ENCODE data around the gene PAK4. TPM values are rescaled to one million over a fixed set of nuclear protein-coding genes. Genes with fewer than 3 reads are reported as not detected.

Gene PAK4
- total and polyA plus RNA-seq, 2 of the 13 experiments (the other 11 are each of a cell fraction or from before 2014, with no cell fraction given): 9.5 to 17.8 TPM

GRCh38 chr19:39077323-39077722 is 48.3 kb upstream of the PAK4 start:
- ATAC-seq: no peak
- no peak for DNase-seq (ENCODE audit: low spot score)
- BruUV-seq (replicated peaks): no TSS peak
- H3K27ac ChIP-seq (ENCODE audit: extremely low read length, insufficient read depth, low read length): no peak overlapping the region
- no peaks in the 10 kb centered on the region for H3K27me3 ChIP-seq (ENCODE audit: control insufficient read depth in 1 of 2, insufficient read depth in 2 of 2, low read length in 2 of 2)
- H3K4me1 ChIP-seq (ENCODE audit: insufficient read depth, low read length): peaks cover 11% of the 10 kb centered on the region
- ChIA-PET POLR2A (no interaction called here), CTCF (ENCODE audit: low intra/inter-chr PET ratio, low total read pairs) (no interaction called here)
- H3K9me3 ChIP-seq (ENCODE audit: low read length): no peaks in the 10 kb centered on the region
- FAIRE-seq: no peak
- no peaks in the 10 kb centered on the region for H3K79me2 ChIP-seq (ENCODE audit: insufficient read depth, low read length)
- H4K20me1 ChIP-seq (ENCODE audit: insufficient read depth, low read length): no peaks in the 10 kb centered on the region
- intact Hi-C loops (cut with micrococcal nuclease; ENCODE audit: unreplicated experiment): no loop called here
- H2AFZ ChIP-seq (ENCODE audit: low read length): no peak overlapping the region
- H3K9ac ChIP-seq (ENCODE audit: insufficient read depth, low read depth, low read length): no peak overlapping the region
- peak; percentile 79 for TF ChIP-seq ZNF629 (CRISPR knock-in tag; conservative IDR thresholded peaks at IDR 0.05)
- no peak for TF ChIP-seq NR1H2 (CRISPR knock-in tag; IDR thresholded peaks at IDR 0.05; ENCODE audit: borderline replicate concordance, low read depth)
- TF ChIP-seq CHD4 (IDR thresholded peaks at IDR 0.05; ENCODE audit: borderline replicate concordance, low read length): peak; percentile 28; the same call in 1 of the 2 replicates
- WGBS (ENCODE audit: low lambda C conversion rate): 52% methylated on average over 10 of the region's 11 CpGs
- in situ Hi-C loops (cut with HindIII; ENCODE audit: extremely low pct_ligation_motif_present, low pct_unique_long_range_greater_than_20kb): no loop called here
- H3K4me2 ChIP-seq (ENCODE audit: low read depth, low read length): no peak overlapping the region
- no peak overlapping the region for H3K4me3 ChIP-seq (replicated peaks in 1 of 3; ENCODE audit: insufficient read depth in 1 of 3, low read depth in 2 of 3, low read length in 3 of 3)
- no peaks in the 10 kb centered on the region for H3K36me3 ChIP-seq (replicated peaks in 1 of 2; ENCODE audit: control insufficient read depth in 1 of 2, insufficient read depth in 2 of 2, low read length in 2 of 2)

DNA sequence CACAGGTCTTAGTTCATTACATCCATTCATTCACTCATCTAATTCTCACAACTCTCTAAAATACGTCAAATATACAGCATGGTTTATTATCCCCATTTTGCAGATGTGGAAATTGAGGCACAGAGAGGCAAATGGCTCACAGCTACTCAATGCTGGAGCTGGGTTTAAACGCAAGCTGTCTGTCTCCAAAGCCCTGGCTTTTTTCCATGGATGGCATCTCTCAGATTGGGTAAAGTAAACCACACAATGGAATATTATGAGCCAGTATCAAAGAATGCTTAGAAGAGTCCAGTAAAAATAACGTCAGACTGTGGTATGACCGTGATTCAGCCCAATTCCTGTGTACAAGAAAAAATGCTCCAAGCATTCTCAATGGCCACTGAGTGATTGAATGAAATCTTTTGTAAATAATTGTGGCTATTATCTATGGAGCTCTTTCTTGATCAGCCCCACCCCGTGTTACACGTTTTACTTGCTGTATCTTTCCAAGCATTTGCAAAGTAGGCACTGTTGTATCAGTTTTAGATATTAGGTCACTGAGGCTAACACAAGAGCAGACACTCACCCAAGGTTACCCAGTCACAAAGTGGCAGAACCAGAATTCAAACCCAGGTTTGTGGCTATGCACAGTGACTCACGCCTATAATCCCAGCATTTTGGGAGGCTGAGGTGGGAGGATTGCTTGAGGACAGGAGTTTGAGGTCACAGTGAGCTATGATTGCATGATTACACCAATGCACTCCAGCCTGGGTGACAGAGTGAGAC is 47.0 kb upstream of the PAK4 start:
- DNase-seq (ENCODE audit: low spot score) (peak; percentile 30), ATAC-seq (no peak), FAIRE-seq (no peak)
- Histone ChIP-seq H3K4me3 (replicated peaks in 1 of 3; ENCODE audit: insufficient read depth in 1 of 3, low read depth in 2 of 3, low read length in 3 of 3) (no peak overlapping the region), H2AFZ (ENCODE audit: low read length) (no peak overlapping the region), H3K4me1 (ENCODE audit: insufficient read depth, low read length) (peaks cover 7% of the 10 kb centered on the region), H3K4me2 (ENCODE audit: low read depth, low read length) (no peak overlapping the region), H4K20me1 (ENCODE audit: insufficient read depth, low read length) (no peaks in the 10 kb centered on the region), H3K9me3 (ENCODE audit: low read length) (no peaks in the 10 kb centered on the region), H3K27ac (ENCODE audit: extremely low read length, insufficient read depth, low read length) (no peak overlapping the region), H3K9ac (ENCODE audit: insufficient read depth, low read depth, low read length) (no peak overlapping the region), H3K36me3 (replicated peaks in 1 of 2; ENCODE audit: control insufficient read depth in 1 of 2, insufficient read depth in 2 of 2, low read length in 2 of 2) (no peaks in the 10 kb centered on the region), H3K27me3 (ENCODE audit: control insufficient read depth in 1 of 2, insufficient read depth in 2 of 2, low read length in 2 of 2) (peaks cover 0 to 11% of the 10 kb centered on the region in 2 experiments; a peak in 2 of 5 replicates), H3K79me2 (ENCODE audit: insufficient read depth, low read length) (no peaks in the 10 kb centered on the region)
- intact Hi-C loops (cut with micrococcal nuclease; ENCODE audit: unreplicated experiment): no loop called here
- WGBS (ENCODE audit: low lambda C conversion rate): 12% methylated on average over 7 of the region's 7 CpGs
- no peak for TF ChIP-seq ZNF737 (CRISPR knock-in tag; IDR thresholded peaks at IDR 0.05; ENCODE audit: borderline replicate concordance)
- TF ChIP-seq ZNF629 (CRISPR knock-in tag; conservative IDR thresholded peaks at IDR 0.05): peak; percentile 73
- ChIA-PET POLR2A (no interaction called here), CTCF (ENCODE audit: low intra/inter-chr PET ratio, low total read pairs) (no interaction called here)
- BruUV-seq (replicated peaks): no TSS peak
- in situ Hi-C loops (cut with HindIII; ENCODE audit: extremely low pct_ligation_motif_present, low pct_unique_long_range_greater_than_20kb): no loop called here

All from HepG2 (cell line).